Thyroid gland (tissue), 4 donors: ENCODE results near the gene LHFPL6. TPM values are rescaled to one million over a fixed set of nuclear protein-coding genes. Genes with fewer than 3 reads are reported as not detected.

Experiments
- DNase-seq, 2 donors: peaks; one replicate each; pipeline ENCODE4 v3.0.0-alpha.2; 2019
- H3K27ac ChIP-seq, 3 donors: fragments of 200-600 bp; sonication (generic); 1 replicate in 2 of 3; 2 replicates in 1 of 3; pipeline ENCODE4 v1.5.1; 2016 to 2019; ENCODE audit warnings: mild to moderate bottlenecking in 1 of 3, moderate library complexity in 1 of 3
- H3K27me3 ChIP-seq: fragments of 200-600 bp; sonication (generic); one replicate; pipeline ENCODE4 v1.5.1; 2019
- H3K36me3 ChIP-seq, 2 donors: fragments of 200-600 bp; sonication (generic); one replicate each; pipeline ENCODE4 v1.5.1; 2016 to 2019
- H3K4me1 ChIP-seq, 2 donors: fragments of 200-600 bp; sonication (generic); one replicate each; pipeline ENCODE4 v1.5.1; 2017 to 2019
- H3K4me3 ChIP-seq, 3 donors: fragments of 200-600 bp; sonication (generic); replicated peaks in 1 of 3; 1 replicate in 2 of 3; 2 replicates in 1 of 3; pipeline ENCODE4 v1.5.1; 2016; ENCODE audit warnings: mild to moderate bottlenecking in 1 of 3
- H3K9me3 ChIP-seq: fragments of 200-600 bp; sonication (generic); one replicate; pipeline ENCODE4 v1.5.1; 2017
- POLR2A ChIP-seq, 2 donors: fragments of 450-650 bp; IDR thresholded peaks; one replicate each; pipeline ENCODE4 v1.6.1; 2017; ENCODE audit warnings: antibody characterized with exemption in 2 of 2, mild to moderate bottlenecking in 2 of 2, moderate library complexity in 1 of 2
- WGBS, 2 donors: methylation state at CpG; one replicate each; pipeline ENCODE4 v1.1.5; 2017; 5-methylcytosine and 5-hydroxymethylcytosine counted together
- intact Hi-C: fragments of 100-400 bp; cut with DNase I; formaldehyde crosslinking; loops from one replicate; pipeline ENCODE4 v1.15.1; 2023
- total RNA-seq, 4 donors: library from RNA; depleted of rRNA; stranded (reverse); fragments of >200 nt; gene quantifications; one replicate each; pipeline ENCODE4 v1.2.3, GENCODE V29; 2016
- TF ChIP-seq, protein P1 (sequence below), 6 experiments: fragments of 200-600 bp in 3 of 6; fragments of 450-650 bp in 3 of 6; sonication (generic) in 3 of 6; IDR thresholded peaks; one replicate each; pipeline ENCODE4 v1.5.1; 2016 to 2019; ENCODE audit warnings: antibody characterized with exemption in 6 of 6, mild to moderate bottlenecking in 2 of 6, inconsistent platforms in 1 of 6, moderate library complexity in 1 of 6

LHFPL6 gene
- total RNA-seq, 4 donors from 2014 or later = 23.6 to 86.3 (median 42.0) TPM

DNA sequence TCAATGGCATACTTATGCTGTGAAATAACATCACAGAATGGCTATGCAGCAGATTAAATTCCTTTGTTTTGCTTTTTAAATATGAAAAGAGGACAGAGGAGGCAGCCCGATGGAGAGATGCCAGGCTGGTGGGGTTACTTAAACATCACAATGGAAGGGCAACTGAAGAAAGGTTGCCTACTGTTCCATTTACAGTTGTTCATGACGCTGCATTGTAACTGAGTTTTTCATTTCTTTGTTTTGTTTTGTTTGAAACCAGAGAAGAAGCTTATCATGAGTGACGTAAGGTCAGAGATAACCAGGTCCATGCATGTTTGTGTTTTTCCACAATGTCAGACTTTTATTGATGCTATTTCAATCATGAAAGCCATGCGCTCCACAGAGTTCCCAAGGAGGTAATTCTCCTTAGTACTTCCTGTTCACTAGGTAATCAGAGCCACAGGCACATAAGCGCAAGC is 273.8 kb downstream of the LHFPL6 start:
- no peaks in the 10 kb centered on the region for H3K4me1 ChIP-seq
- WGBS, 2 donors = 84 to 85% methylated on average over 5 of the region's 5 CpGs
- no peak for TF ChIP-seq POLR2A (IDR thresholded peaks at IDR 0.05)
- TF ChIP-seq, protein P1, sequence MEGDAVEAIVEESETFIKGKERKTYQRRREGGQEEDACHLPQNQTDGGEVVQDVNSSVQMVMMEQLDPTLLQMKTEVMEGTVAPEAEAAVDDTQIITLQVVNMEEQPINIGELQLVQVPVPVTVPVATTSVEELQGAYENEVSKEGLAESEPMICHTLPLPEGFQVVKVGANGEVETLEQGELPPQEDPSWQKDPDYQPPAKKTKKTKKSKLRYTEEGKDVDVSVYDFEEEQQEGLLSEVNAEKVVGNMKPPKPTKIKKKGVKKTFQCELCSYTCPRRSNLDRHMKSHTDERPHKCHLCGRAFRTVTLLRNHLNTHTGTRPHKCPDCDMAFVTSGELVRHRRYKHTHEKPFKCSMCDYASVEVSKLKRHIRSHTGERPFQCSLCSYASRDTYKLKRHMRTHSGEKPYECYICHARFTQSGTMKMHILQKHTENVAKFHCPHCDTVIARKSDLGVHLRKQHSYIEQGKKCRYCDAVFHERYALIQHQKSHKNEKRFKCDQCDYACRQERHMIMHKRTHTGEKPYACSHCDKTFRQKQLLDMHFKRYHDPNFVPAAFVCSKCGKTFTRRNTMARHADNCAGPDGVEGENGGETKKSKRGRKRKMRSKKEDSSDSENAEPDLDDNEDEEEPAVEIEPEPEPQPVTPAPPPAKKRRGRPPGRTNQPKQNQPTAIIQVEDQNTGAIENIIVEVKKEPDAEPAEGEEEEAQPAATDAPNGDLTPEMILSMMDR (IDR thresholded peaks at IDR 0.05) = no peak
- H3K4me3 ChIP-seq = no peak overlapping the region
- H3K9me3 ChIP-seq = peaks cover 3% of the 10 kb centered on the region
- intact Hi-C loops = no loop called here
- H3K27ac ChIP-seq = no peak overlapping the region
- no peaks in the 10 kb centered on the region for H3K27me3 ChIP-seq
- DNase-seq = no peak
- no peaks in the 10 kb centered on the region for H3K36me3 ChIP-seq

DNA sequence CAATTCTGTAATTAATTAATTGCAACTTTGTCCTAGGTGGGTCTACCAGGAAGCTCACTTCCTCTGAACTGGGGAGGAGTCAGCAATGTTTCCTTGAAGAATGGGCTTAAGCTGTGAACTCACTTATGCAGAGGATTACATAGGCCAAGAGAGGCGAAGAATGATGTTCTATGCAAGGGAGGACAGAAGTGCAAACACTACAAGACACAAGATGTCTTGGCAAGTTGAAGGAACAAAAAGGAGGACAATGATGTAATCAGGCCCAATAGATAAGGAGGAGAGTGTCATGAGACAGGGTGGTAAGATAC is 275.9 kb downstream of the LHFPL6 start:
- no peaks in the 10 kb centered on the region for H3K36me3 ChIP-seq
- TF ChIP-seq, protein P1 (IDR thresholded peaks at IDR 0.05) = no peak
- H3K4me1 ChIP-seq = peaks cover 6 to 11% of the 10 kb centered on the region in 2 donors
- no peaks in the 10 kb centered on the region for H3K27me3 ChIP-seq
- H3K4me3 ChIP-seq = no peak overlapping the region
- no peak for DNase-seq
- 89 to 93% methylated on average over 1 of the region's 1 CpG for WGBS, 2 donors
- H3K9me3 ChIP-seq = peaks cover 3% of the 10 kb centered on the region
- no peak overlapping the region for H3K27ac ChIP-seq
- intact Hi-C loops = no loop called here

DNA sequence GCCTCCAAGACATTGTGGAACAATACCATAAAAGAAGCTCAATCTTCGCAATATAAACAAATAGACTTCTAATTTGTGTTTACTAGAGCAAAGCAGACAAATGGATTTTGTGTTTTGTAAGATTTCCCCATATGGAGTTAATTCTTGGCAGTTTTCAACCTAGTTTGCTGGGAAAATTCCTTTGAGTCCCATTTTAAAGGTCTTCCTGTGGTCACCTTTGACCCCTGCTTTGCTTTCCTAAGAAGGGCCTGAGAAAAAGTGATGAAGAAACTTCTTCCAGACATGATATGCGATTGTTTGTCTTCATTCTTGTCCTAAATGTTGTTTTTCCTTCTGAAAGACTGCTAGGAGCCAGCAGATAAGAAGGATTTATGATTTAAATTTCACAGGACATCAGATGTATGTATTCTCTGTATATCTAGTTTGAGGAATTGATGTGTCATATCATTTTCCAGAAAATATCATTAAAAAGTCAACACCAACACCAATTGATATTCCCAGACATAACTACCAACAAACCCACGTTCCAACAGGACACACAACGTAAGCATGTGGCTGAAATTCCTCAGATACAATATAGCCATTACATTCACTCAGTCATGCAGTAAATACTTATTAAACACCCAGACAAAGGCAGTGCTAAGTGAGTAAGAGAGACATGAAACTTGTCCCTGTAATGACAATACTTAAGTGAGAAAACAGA is 276.4 kb downstream of the LHFPL6 start:
- Histone ChIP-seq H3K27ac (no peak overlapping the region), H3K9me3 (peaks cover 3% of the 10 kb centered on the region), H3K4me1 (peaks cover 6 to 11% of the 10 kb centered on the region in 2 donors), H3K27me3 (no peaks in the 10 kb centered on the region), H3K36me3 (no peaks in the 10 kb centered on the region), H3K4me3 (no peak overlapping the region)
- 64 to 74% methylated on average over 4 of the region's 4 CpGs for WGBS, 2 donors
- intact Hi-C loops = no loop called here
- no peak for DNase-seq
- no peak for TF ChIP-seq POLR2A (IDR thresholded peaks at IDR 0.05)

DNA sequence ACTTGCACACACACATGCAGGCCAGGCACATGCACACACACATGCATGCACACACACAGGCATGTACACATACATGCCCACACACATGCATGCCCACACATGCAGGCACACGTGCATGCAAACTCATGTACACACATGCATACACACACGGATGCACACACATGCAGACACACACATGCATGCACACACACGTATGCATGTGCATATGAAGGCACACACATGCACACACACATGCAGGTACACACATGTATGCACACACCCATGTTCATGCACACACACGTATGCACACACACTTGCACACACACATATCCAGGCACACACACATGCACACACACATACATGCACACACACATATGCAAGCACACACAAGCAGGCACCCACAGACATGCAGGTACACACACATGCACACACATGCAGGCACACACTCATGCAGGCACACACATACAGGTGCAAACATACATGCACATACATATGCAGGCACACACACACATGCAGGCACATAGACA is 278.1 kb downstream of the LHFPL6 start:
- H3K36me3 ChIP-seq = no peaks in the 10 kb centered on the region
- no peak overlapping the region for H3K4me3 ChIP-seq
- no peak for DNase-seq
- 97 to 100% methylated on average over 4 of the region's 4 CpGs for WGBS, 2 donors
- intact Hi-C loops = no loop called here
- H3K27me3 ChIP-seq = no peaks in the 10 kb centered on the region
- H3K9me3 ChIP-seq = no peaks in the 10 kb centered on the region
- TF ChIP-seq, protein P1 (IDR thresholded peaks at IDR 0.05) = no peak
- no peak for TF ChIP-seq POLR2A (IDR thresholded peaks at IDR 0.05)
- H3K27ac ChIP-seq = no peak overlapping the region
- peaks cover 6 to 14% of the 10 kb centered on the region in 2 donors for H3K4me1 ChIP-seq

DNA sequence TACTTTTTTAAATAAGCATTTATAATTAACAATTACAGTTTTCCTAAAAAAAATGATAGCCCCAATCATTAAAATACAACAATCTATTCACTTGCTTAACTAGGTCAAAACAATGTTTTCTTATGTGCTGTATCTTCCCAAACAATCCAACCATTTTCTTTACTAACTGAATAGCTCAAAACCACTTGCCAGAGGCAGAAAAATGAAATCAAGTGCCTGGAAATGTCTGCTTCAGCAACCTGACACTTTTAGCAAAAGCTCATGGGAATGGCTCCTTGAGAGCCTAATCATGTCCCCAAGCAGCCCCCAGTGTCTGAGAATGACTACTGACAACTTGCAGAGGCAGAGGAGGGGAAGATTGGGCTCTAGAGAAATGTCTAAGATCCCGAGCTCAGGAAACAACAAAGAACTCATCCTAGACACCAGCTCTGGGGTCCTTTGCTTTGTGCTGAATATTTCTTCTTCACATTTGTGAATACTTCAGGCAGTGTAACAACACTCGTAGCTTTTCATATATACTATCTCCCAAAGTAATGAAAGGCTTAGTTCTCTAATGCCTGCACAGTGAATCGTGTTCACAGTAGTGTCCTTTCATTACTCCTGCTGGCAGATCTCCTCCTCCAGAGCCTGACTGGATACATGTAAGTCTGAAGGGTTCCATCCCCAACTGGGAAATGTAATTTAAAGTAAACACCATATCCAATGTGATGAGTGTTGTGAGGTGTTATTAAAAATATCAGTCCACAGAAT is 280.0 kb downstream of the LHFPL6 start:
- H3K27ac ChIP-seq = no peak overlapping the region
- no peaks in the 10 kb centered on the region for H3K9me3 ChIP-seq
- intact Hi-C loops = no loop called here
- no peaks in the 10 kb centered on the region for H3K36me3 ChIP-seq
- H3K27me3 ChIP-seq = no peaks in the 10 kb centered on the region
- H3K4me1 ChIP-seq = peaks cover 6 to 21% of the 10 kb centered on the region in 2 donors
- DNase-seq = no peak
- TF ChIP-seq, protein P1 (IDR thresholded peaks at IDR 0.05) = no peak
- no peak for TF ChIP-seq POLR2A (IDR thresholded peaks at IDR 0.05)
- 42 to 54% methylated on average over 3 of the region's 3 CpGs for WGBS, 2 donors
- no peak overlapping the region for H3K4me3 ChIP-seq
